Ishikawa (cell line): Measurements from ENCODE around the gene TRPM1.

Experiments used
- CEBPB ChIP-seq: IDR thresholded peaks from 2 replicates; pipeline ENCODE4 v1.6.1; 2012
- CREB1 ChIP-seq: IDR thresholded peaks from 2 replicates; pipeline ENCODE4 v1.6.1; 2012; ENCODE audit warnings: low read depth
- EGR1 ChIP-seq: IDR thresholded peaks from 2 replicates; pipeline ENCODE4 v1.6.1; 2012
- EP300 ChIP-seq: IDR thresholded peaks from 2 replicates; pipeline ENCODE4 v1.6.1; 2012; ENCODE audit warnings: borderline replicate concordance
- FOXM1 ChIP-seq: IDR thresholded peaks from 2 replicates; pipeline ENCODE4 v1.6.1; 2012; ENCODE audit warnings: low read depth, borderline replicate concordance
- MAX ChIP-seq: IDR thresholded peaks from 2 replicates; pipeline ENCODE4 v1.6.1; 2012
- TAF1 ChIP-seq: IDR thresholded peaks from 2 replicates; pipeline ENCODE4 v1.6.1; 2012; ENCODE audit warnings: low read depth, mild to moderate bottlenecking
- YY1 ChIP-seq: IDR thresholded peaks from 2 replicates; pipeline ENCODE4 v1.6.1; 2012; ENCODE audit warnings: low read depth
- ZBTB7A ChIP-seq: IDR thresholded peaks from 2 replicates; pipeline ENCODE4 v1.6.1; 2012; ENCODE audit warnings: low read depth
- TF ChIP-seq, protein P1 (sequence below): IDR thresholded peaks from 2 replicates; pipeline ENCODE4 v1.6.1; 2012; ENCODE audit warnings: low read depth, mild to moderate bottlenecking

- no peak for TF ChIP-seq TAF1
- TF ChIP-seq ZBTB7A, result no peak
- no peak for TF ChIP-seq YY1
- no peak for TF ChIP-seq EP300
- TF ChIP-seq FOXM1, result no peak
- no peak for TF ChIP-seq EGR1
- TF ChIP-seq, protein P1, sequence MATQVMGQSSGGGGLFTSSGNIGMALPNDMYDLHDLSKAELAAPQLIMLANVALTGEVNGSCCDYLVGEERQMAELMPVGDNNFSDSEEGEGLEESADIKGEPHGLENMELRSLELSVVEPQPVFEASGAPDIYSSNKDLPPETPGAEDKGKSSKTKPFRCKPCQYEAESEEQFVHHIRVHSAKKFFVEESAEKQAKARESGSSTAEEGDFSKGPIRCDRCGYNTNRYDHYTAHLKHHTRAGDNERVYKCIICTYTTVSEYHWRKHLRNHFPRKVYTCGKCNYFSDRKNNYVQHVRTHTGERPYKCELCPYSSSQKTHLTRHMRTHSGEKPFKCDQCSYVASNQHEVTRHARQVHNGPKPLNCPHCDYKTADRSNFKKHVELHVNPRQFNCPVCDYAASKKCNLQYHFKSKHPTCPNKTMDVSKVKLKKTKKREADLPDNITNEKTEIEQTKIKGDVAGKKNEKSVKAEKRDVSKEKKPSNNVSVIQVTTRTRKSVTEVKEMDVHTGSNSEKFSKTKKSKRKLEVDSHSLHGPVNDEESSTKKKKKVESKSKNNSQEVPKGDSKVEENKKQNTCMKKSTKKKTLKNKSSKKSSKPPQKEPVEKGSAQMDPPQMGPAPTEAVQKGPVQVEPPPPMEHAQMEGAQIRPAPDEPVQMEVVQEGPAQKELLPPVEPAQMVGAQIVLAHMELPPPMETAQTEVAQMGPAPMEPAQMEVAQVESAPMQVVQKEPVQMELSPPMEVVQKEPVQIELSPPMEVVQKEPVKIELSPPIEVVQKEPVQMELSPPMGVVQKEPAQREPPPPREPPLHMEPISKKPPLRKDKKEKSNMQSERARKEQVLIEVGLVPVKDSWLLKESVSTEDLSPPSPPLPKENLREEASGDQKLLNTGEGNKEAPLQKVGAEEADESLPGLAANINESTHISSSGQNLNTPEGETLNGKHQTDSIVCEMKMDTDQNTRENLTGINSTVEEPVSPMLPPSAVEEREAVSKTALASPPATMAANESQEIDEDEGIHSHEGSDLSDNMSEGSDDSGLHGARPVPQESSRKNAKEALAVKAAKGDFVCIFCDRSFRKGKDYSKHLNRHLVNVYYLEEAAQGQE, result no peak
- no peak for TF ChIP-seq CEBPB
- TF ChIP-seq CREB1, result no peak
- no peak for TF ChIP-seq MAX
Observed at GRCh38 chr15:31041610-31042009, 59.9 kb downstream of the TRPM1 start.
